NT2/D1 (cell line): Measurements from ENCODE around the gene PRKAG2.

Experiments used
- DNase-seq: peaks from one replicate; pipeline ENCODE4 v3.0.0-alpha.2; 2011; ENCODE audit warnings: low read depth, low spot score
- H3K27me3 ChIP-seq: 2 replicates; pipeline ENCODE4 v1.6.0; 2011; ENCODE audit warnings: mild to moderate bottlenecking; ENCODE audit not compliant: insufficient read length, insufficient read depth
- H3K36me3 ChIP-seq: 2 replicates; pipeline ENCODE4 v1.6.1; 2011; ENCODE audit warnings: mild to moderate bottlenecking, low read length, mixed read lengths; ENCODE audit not compliant: insufficient read depth, insufficient read length
- H3K4me1 ChIP-seq: 2 replicates; pipeline ENCODE4 v1.5.1; 2011; ENCODE audit not compliant: insufficient read depth, insufficient read length
- H3K4me3 ChIP-seq: 2 replicates; pipeline ENCODE4 v1.5.1; 2011; ENCODE audit warnings: low read depth; ENCODE audit not compliant: insufficient read length
- H3K9ac ChIP-seq: 2 replicates; pipeline ENCODE4 v1.6.0; 2011; ENCODE audit warnings: low read depth; ENCODE audit not compliant: insufficient read length
- H3K9me3 ChIP-seq: 2 replicates; pipeline ENCODE4 v1.5.1; 2011; ENCODE audit warnings: mild to moderate bottlenecking, low read length; ENCODE audit not compliant: insufficient read depth
- SUZ12 ChIP-seq: IDR thresholded peaks from 2 replicates; pipeline ENCODE4 v1.6.1; 2011; ENCODE audit not compliant: insufficient read length, insufficient read depth; ENCODE audit errors: extremely low read depth
- YY1 ChIP-seq: IDR thresholded peaks from 2 replicates; pipeline ENCODE4 v1.6.1; 2011; ENCODE audit not compliant: insufficient read length, insufficient read depth
- ZNF274 ChIP-seq: IDR thresholded peaks from 2 replicates; pipeline ENCODE4 v1.6.1; 2011; ENCODE audit warnings: mild to moderate bottlenecking, low read depth, low read length

The PRKAG2 gene

GRCh38 chr7:151723321-151723720 is 153.6 kb downstream of the PRKAG2 start:
- Histone ChIP-seq H3K36me3 (no peaks in the 10 kb centered on the region), H3K27me3 (no peaks in the 10 kb centered on the region), H3K9ac (no peak overlapping the region), H3K4me1 (peaks cover 11% of the 10 kb centered on the region), H3K4me3 (no peak overlapping the region), H3K9me3 (no peaks in the 10 kb centered on the region)
- TF ChIP-seq YY1 = no peak
- no peak for TF ChIP-seq SUZ12
- DNase-seq = no peak

GRCh38 chr7:151722533-151722932 is 154.4 kb downstream of the PRKAG2 start:
- TF ChIP-seq ZNF274 = no peak
- TF ChIP-seq YY1 = no peak
- TF ChIP-seq SUZ12 = no peak
- no peak for DNase-seq
- H3K9ac ChIP-seq = no peak overlapping the region
- no peaks in the 10 kb centered on the region for H3K27me3 ChIP-seq
- no peaks in the 10 kb centered on the region for H3K9me3 ChIP-seq
- no peaks in the 10 kb centered on the region for H3K36me3 ChIP-seq
- H3K4me1 ChIP-seq = peaks cover 6% of the 10 kb centered on the region
- no peak overlapping the region for H3K4me3 ChIP-seq

- TF ChIP-seq ZNF274 (no peak), YY1 (no peak), SUZ12 (no peak)
- no peak overlapping the region for H3K4me3 ChIP-seq
- H3K27me3 ChIP-seq = no peaks in the 10 kb centered on the region
- H3K9me3 ChIP-seq = no peaks in the 10 kb centered on the region
- no peak overlapping the region for H3K9ac ChIP-seq
- no peaks in the 10 kb centered on the region for H3K36me3 ChIP-seq
- DNase-seq = no peak
- H3K4me1 ChIP-seq = peaks cover 2% of the 10 kb centered on the region
These were observed 155.2 kb downstream of the PRKAG2 start for GRCh38 chr7:151721694-151722093.

- no peak overlapping the region for H3K4me3 ChIP-seq
- TF ChIP-seq SUZ12 = no peak
- TF ChIP-seq YY1 = no peak
- TF ChIP-seq ZNF274 = no peak
- H3K36me3 ChIP-seq = no peaks in the 10 kb centered on the region
- DNase-seq = no peak
- H3K27me3 ChIP-seq = no peaks in the 10 kb centered on the region
- H3K9me3 ChIP-seq = no peaks in the 10 kb centered on the region
- peaks cover 2% of the 10 kb centered on the region for H3K4me1 ChIP-seq
- no peak overlapping the region for H3K9ac ChIP-seq
These were observed 155.7 kb downstream of the PRKAG2 start for GRCh38 chr7:151721236-151721635.

DNA sequence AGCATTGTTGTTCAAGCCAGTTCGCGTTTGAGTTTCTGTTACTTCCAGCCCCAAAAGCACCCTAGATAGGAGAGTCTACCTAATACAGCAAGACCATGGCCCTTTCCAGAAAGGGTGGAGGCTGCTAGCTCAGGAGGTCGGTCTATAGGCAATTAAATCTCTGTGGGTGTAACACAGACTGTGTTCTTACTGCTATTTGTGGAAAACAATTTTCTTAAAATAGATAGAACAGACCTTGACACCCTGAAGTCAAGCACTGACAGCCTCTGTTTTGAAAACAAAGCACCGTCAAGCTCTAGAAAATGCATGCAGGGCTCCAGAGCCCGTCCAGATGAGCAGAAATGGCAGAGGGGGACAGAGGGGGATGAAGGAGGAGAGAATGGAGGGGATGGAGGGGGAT is 156.6 kb downstream of the PRKAG2 start:
- Histone ChIP-seq H3K27me3 (no peaks in the 10 kb centered on the region), H3K4me3 (no peak overlapping the region), H3K36me3 (no peaks in the 10 kb centered on the region), H3K4me1 (peaks cover 2% of the 10 kb centered on the region), H3K9me3 (no peaks in the 10 kb centered on the region), H3K9ac (no peak overlapping the region)
- DNase-seq = no peak
- TF ChIP-seq YY1 (no peak), SUZ12 (no peak), ZNF274 (no peak)

DNA sequence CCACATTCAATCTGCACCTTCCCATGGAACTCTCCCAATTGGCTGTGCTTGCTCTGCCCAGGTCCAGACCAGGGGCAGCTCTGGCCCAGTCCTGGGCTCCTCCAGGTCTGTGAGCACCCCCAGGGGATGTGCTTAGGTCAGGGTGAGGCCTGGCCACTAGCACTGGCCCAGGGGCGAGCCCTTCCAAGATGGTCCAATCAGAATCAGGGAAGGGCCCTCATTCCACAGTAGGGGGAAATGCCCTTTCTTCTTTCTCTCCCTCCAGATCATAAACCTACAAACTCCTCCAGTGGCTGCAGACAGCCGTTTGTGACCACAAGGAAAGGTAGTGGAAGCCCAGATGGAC is 157.0 kb downstream of the PRKAG2 start:
- no peaks in the 10 kb centered on the region for H3K27me3 ChIP-seq
- peaks cover 2% of the 10 kb centered on the region for H3K4me1 ChIP-seq
- H3K9ac ChIP-seq = no peak overlapping the region
- no peak for TF ChIP-seq YY1
- no peak for TF ChIP-seq SUZ12
- no peak for TF ChIP-seq ZNF274
- no peaks in the 10 kb centered on the region for H3K36me3 ChIP-seq
- no peak overlapping the region for H3K4me3 ChIP-seq
- no peak for DNase-seq
- no peaks in the 10 kb centered on the region for H3K9me3 ChIP-seq

GRCh38 chr7:151719031-151719896 is 157.7 kb downstream of the PRKAG2 start:
- H3K9me3 ChIP-seq = no peaks in the 10 kb centered on the region
- peaks cover 2% of the 10 kb centered on the region for H3K4me1 ChIP-seq
- no peaks in the 10 kb centered on the region for H3K27me3 ChIP-seq
- no peak overlapping the region for H3K4me3 ChIP-seq
- no peak for DNase-seq
- no peaks in the 10 kb centered on the region for H3K36me3 ChIP-seq
- TF ChIP-seq SUZ12 (no peak), ZNF274 (no peak), YY1 (no peak)
- H3K9ac ChIP-seq = no peak overlapping the region

GRCh38 chr7:151717918-151718317 is 159.0 kb downstream of the PRKAG2 start:
- DNase-seq = no peak
- no peak overlapping the region for H3K9ac ChIP-seq
- H3K36me3 ChIP-seq = no peaks in the 10 kb centered on the region
- H3K4me1 ChIP-seq = peaks cover 2% of the 10 kb centered on the region
- H3K4me3 ChIP-seq = no peak overlapping the region
- no peaks in the 10 kb centered on the region for H3K9me3 ChIP-seq
- no peak for TF ChIP-seq YY1
- TF ChIP-seq SUZ12 = no peak
- TF ChIP-seq ZNF274 = no peak
- no peaks in the 10 kb centered on the region for H3K27me3 ChIP-seq
